ENCODE results near the gene PHLPP1.

PHLPP1 gene

GRCh38 chr18:62741118-62741566 lies 25.8 kb downstream of the PHLPP1 start:
- DNase-seq (ENCODE audit: low read depth in 2 of 2), result no peak

DNA sequence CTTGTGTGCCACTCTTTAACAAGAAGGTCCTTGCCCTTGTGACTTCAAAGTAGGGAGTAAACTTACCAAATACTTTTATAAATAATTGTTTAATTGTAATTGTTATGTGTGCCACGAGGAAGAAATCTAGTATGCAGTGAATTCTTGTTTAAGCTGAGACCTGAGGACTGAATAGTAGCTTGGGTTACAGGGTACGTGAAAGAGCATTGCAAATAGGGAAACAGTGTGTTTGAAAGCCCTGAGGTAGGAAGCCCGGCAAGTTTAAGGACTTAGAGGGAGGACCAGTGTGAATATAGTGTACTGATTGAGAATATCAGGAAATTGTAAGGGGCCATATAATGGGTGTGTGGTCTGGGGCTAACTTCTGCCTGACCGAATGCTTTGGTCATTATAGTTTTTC lies 26.2 kb downstream of the PHLPP1 start:
- no peak for DNase-seq (ENCODE audit: low read depth in 2 of 2)

- DNase-seq (ENCODE audit: low read depth in 2 of 2), result no peak
Observed at GRCh38 chr18:62744076-62744968, 29.0 kb downstream of the PHLPP1 start.

DNA sequence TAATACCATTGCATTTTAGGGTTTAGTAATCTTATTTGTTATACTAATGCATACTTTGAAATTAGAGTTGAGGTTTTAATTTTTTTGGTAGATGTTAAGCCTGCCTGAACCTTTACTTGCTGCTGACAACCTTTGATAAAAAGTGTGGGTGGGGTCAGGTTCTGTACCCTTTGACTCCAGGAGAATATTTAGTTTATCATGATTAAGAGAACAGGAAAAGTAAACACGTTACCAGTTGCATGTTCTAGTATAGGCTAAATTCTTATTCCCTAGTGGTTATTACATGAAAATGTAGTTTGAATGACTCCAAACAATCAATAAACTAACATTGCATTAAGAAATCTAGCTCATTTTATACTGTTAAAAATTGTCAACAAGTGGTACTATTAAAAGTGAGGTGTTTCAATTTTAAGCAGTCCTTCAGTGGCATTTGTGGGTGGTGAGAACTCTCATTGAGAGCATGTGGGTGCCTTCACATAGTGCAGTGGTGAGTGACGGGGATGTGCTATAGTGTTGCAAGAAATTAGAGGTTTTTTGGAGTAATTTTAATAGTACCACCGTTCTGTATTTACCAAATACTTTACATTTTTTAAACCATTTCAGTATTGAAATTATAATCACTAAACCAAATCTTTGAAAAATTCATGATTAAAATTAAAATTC lies 29.9 kb downstream of the PHLPP1 start:
- DNase-seq (ENCODE audit: low read depth in 2 of 2), result no peak

GRCh38 chr18:62749389-62749788 lies 34.0 kb downstream of the PHLPP1 start:
- no peak for DNase-seq (ENCODE audit: low read depth in 2 of 2)

GRCh38 chr18:62751341-62751821 lies 36.0 kb downstream of the PHLPP1 start:
- no peak for DNase-seq (ENCODE audit: low read depth in 2 of 2)

DNA sequence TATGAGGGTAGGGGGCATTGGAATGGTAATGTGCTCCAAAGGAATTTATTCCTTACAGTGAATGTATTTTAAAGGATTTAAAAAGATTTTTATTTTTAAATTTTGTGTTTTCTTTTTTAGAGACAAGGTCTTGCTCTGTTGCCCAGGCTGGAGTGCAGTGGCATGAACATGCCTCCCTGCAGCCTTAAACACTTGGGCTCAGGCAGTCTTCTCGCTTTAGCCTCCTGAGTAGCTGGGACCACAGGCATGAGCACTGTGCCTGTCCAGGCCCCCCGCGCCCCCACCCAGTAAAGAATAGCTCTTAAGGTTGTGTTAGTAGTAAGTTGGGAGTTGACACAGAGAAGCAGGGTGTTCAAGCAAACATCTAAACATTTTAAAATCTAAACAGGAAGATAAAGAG lies 36.6 kb downstream of the PHLPP1 start:
- no peak for DNase-seq (ENCODE audit: low read depth in 2 of 2)

GRCh38 chr18:62754026-62754425 lies 38.7 kb downstream of the PHLPP1 start:
- no peak for DNase-seq (ENCODE audit: low read depth in 2 of 2)

DNA sequence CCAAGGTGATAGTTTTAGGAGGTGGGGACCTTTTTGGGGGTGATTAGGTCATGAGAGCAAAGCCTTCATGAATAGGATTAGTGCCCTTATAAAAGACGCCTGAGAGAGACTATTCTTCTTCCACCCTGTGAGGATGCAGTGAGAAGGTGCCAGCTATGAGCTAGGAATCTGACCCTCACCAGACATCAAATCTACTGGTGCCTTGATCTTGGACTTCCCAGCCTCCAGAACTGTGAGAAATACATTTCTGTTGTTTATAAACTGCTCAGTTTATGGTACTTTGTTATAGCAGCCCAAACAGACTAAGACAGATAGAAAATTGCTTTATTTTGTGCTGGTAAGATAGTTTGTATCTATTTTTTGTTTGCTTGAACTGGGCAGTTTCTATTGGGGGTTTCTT lies 40.1 kb downstream of the PHLPP1 start:
- DNase-seq (ENCODE audit: low read depth in 2 of 2), result no peak

DNA sequence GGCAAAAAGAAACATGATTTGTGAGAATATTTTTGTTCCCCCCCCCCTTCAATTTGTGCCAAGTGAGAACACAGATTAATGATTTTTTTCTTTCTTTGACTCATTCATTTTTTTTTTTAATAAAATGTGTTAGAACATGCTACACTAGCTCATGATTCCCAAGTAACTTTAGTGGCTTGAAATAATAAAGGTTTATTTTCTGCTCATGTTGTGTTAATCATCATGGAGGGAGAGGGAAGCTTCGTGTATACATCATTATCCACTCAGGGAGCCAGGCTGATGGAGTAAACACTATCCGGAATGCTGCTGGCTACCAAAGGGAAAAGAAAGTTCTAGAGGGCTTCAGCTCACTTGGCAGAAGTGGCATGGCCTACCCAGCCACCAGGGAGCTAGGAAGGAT lies 40.6 kb downstream of the PHLPP1 start:
- DNase-seq (ENCODE audit: low read depth in 2 of 2), result no peak

GRCh38 chr18:62757399-62758010 lies 42.2 kb downstream of the PHLPP1 start:
- DNase-seq (ENCODE audit: low read depth in 2 of 2), result no peak

GRCh38 chr18:62758591-62758990 lies 43.2 kb downstream of the PHLPP1 start:
- no peak for DNase-seq (ENCODE audit: low read depth in 2 of 2)

DNA sequence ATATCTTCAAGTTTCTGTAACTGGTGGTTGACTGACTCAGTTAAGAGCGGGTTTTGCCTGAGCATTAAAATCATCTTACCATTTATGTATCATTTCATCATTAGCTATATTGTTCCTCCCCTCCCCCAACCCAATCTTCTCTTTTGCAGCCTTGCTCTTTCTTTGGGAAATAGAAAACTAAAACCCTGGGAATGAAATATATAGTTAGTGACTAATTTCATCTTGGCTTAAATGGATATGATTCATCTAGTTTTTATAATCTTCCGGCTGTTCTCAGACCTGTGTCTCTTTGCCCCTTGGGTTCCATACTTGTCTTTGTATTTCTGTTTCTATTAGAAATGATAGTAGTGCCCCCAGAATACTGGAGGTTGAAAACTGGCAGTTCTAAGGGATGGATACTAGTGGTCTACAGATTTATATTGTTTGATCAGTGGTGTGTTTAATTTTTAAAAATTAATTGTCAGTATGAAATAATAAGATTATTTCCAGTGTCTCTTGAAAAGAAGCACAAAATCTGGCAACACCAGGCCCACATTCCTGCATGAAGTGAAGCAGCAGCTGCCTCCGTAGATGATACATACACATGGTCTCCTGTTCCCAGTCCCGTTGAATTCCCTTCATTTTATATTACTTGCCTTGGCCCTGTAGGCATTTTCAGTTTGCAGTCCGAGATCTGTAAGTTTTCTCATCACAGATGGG lies 44.5 kb downstream of the PHLPP1 start:
- DNase-seq (ENCODE audit: low read depth in 2 of 2), result no peak

DNA sequence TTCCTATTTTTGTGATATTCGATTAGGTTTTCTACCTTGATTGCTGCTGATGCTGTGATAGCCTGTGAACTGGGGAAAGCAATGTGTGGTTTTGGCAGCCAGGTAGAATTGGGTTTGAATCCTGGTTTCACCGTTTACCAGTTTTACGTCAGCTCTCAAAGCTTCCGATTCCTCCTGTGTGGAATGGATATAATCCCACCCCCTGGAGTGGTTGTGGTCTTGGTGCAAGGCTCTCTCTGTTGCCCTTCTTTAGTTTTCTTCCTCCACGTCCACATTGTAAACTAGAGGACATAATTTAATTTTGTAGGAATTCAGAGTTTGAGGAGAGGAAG lies 45.0 kb downstream of the PHLPP1 start:
- DNase-seq (ENCODE audit: low read depth in 2 of 2), result no peak

GRCh38 chr18:62763101-62763521 lies 47.8 kb downstream of the PHLPP1 start:
- no peak for DNase-seq (ENCODE audit: low read depth in 2 of 2)

- no peak for DNase-seq (ENCODE audit: low read depth in 2 of 2)
Observed at GRCh38 chr18:62766266-62766665, 50.9 kb downstream of the PHLPP1 start.

GRCh38 chr18:62767321-62767720 lies 52.0 kb downstream of the PHLPP1 start:
- DNase-seq (ENCODE audit: low read depth in 2 of 2), result no peak

DNA sequence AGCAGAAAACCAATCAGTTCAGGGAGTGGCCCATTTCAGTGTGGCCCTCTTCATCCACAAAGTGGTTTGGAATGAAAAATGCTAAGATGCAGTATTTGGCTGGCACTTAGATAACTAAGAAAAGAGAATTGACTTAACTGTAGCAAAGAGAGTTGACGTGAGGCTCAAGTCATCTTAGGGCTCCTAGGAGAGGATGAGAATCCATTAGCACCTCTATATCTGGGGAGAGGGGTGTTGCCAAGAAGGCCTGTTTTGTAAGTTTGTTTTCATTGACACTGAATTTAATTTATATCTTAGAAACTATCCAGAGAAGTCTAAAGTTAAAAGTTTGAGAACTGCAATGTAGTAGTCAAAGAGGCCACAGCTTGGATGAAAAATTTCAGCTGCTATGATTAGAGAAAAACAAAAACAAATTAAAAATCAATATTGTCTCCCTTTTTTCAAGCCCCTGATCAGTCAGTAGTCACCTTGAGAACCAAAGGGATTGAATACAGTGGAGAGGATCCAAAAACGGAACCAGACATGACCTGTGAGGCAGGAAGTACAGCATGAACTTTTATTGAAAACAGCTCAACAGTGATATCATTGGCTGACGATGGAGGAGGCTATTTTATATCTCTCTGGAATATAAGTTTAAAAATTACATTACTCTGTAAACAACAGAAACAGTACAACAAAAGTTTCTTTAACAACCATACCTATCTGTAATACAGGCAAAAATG lies 52.7 kb downstream of the PHLPP1 start:
- DNase-seq (ENCODE audit: low read depth in 2 of 2), result no peak

DNA sequence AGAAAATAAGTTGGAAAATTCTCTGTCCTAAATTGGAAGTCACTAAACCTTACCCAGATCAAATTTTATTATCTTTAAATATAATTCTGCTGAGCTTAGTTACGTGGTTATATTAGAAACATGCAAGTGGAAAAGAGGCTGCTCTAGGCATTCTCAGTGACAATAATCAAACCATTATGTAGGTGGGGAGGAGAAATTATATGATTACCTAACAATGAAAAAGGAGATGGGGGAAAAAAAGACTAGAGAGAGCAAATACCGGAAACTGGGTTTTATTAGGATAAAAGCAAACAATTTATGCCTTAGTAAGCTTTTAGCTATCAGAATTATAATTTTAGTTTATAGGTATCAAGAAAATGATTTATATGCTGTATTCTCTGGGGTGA lies 53.2 kb downstream of the PHLPP1 start:
- DNase-seq (ENCODE audit: low read depth in 2 of 2), result no peak

- no peak for DNase-seq (ENCODE audit: low read depth in 2 of 2)
Observed at GRCh38 chr18:62769216-62769615, 53.9 kb downstream of the PHLPP1 start.

GRCh38 chr18:62771494-62772270 lies 56.3 kb downstream of the PHLPP1 start:
- DNase-seq (ENCODE audit: low read depth in 2 of 2), result no peak

Data from stimulated activated CD4-positive, alpha-beta T cell treated with anti-CD3 and anti-CD28 coated beads, Interleukin-1b, Interleukin-23, amount 100 ng/mL, for 1 hour (primary cell).